T follicular helper cell (primary cell): ENCODE results near the gene USP35.

Experiments
- DNase-seq: peaks from one replicate; pipeline ENCODE4 v3.0.0-alpha.2; 2020; ENCODE audit warnings: low read depth

Gene USP35

GRCh38 chr11:78199015-78199652 is 10.4 kb downstream of the USP35 start:
- DNase-seq: no peak

- DNase-seq: no peak
Measured at GRCh38 chr11:78199653-78200015, 10.9 kb downstream of the USP35 start.

- DNase-seq: no peak
Measured at GRCh38 chr11:78200061-78200460, 11.3 kb downstream of the USP35 start.

- DNase-seq: no peak
Measured at GRCh38 chr11:78200553-78200952, 11.8 kb downstream of the USP35 start.

GRCh38 chr11:78201096-78201818 is 12.5 kb downstream of the USP35 start:
- DNase-seq: no peak

- peak; percentile 67 for DNase-seq
Measured at GRCh38 chr11:78202733-78203167, 14.0 kb downstream of the USP35 start.

- peak; percentile 65 for DNase-seq
Measured at GRCh38 chr11:78203184-78203583, 14.5 kb downstream of the USP35 start.

- no peak for DNase-seq
Measured at GRCh38 chr11:78205256-78205655, 16.5 kb downstream of the USP35 start.

GRCh38 chr11:78205691-78206090 is 17.0 kb downstream of the USP35 start:
- no peak for DNase-seq

GRCh38 chr11:78207532-78208256 is 19.0 kb downstream of the USP35 start:
- DNase-seq: no peak

GRCh38 chr11:78208257-78209165 is 19.8 kb downstream of the USP35 start:
- DNase-seq: no peak

- no peak for DNase-seq
Measured at GRCh38 chr11:78209478-78209877, 20.8 kb downstream of the USP35 start.

- no peak for DNase-seq
Measured at GRCh38 chr11:78210000-78210608, 21.4 kb downstream of the USP35 start.

GRCh38 chr11:78211565-78211964 is 22.8 kb downstream of the USP35 start:
- no peak for DNase-seq

GRCh38 chr11:78212586-78213371 is 24.1 kb downstream of the USP35 start:
- DNase-seq: no peak

GRCh38 chr11:78213526-78214330 is 25.0 kb downstream of the USP35 start:
- no peak for DNase-seq

- DNase-seq: no peak
Measured at GRCh38 chr11:78214331-78215194, 25.8 kb downstream of the USP35 start.

- DNase-seq: no peak
Measured at GRCh38 chr11:78216021-78216420, 27.3 kb downstream of the USP35 start.
